Esophagus squamous epithelium (tissue), 5 donors: ENCODE results near the gene PSMC1. TPM values are rescaled to one million over a fixed set of nuclear protein-coding genes. Genes with fewer than 3 reads are reported as not detected.

ENCODE experiments used
- DNase-seq: peaks from one replicate; lab custom pipeline; 2025; lab: John Stamatoyannopoulos, UW
- H3K27ac ChIP-seq, 4 donors: fragments of 200-600 bp; sonication (generic); one replicate each; pipeline ENCODE4 v1.5.1; 2016 to 2019; ENCODE audit warnings: mild to moderate bottlenecking in 1 of 4
- H3K27me3 ChIP-seq, 4 donors: fragments of 200-600 bp; sonication (generic); 1 replicate in 3 of 4; 2 replicates in 1 of 4; pipeline versions ENCODE4 v1.5.1 to v1.6.0; 2017 to 2021; ENCODE audit warnings: antibody characterized with exemption in 1 of 4
- H3K36me3 ChIP-seq, 3 donors: fragments of 200-600 bp; sonication (generic); one replicate each; pipeline ENCODE4 v1.5.1; 2016 to 2019
- H3K4me1 ChIP-seq, 3 donors: fragments of 200-600 bp; sonication (generic); one replicate each; pipeline ENCODE4 v1.5.1; 2017 to 2019
- H3K4me3 ChIP-seq, 4 donors: fragments of 200-600 bp; sonication (generic); 1 replicate in 3 of 4; 2 replicates in 1 of 4; pipeline ENCODE4 v1.5.1; 2016 to 2019; ENCODE audit warnings: mild to moderate bottlenecking in 2 of 4, moderate library complexity in 1 of 4
- H3K9me3 ChIP-seq, 3 donors: fragments of 200-600 bp; sonication (generic); one replicate each; pipeline ENCODE4 v1.5.1; 2016 to 2019
- CTCF ChIP-seq, 6 experiments: fragments of 450-650 bp in 4 of 6; fragments of 200-600 bp in 2 of 6; sonication (generic) in 2 of 6; IDR thresholded peaks; one replicate each; pipeline ENCODE4 v1.5.1; 2016 to 2019; ENCODE audit warnings: antibody characterized with exemption in 6 of 6, mild to moderate bottlenecking in 4 of 6, moderate library complexity in 4 of 6
- POLR2A ChIP-seq, 4 donors: fragments of 450-650 bp; IDR thresholded peaks; one replicate each; pipeline ENCODE4 v1.6.1; 2017; ENCODE audit warnings: antibody characterized with exemption in 4 of 4, mild to moderate bottlenecking in 4 of 4, moderate library complexity in 3 of 4
- WGBS, 2 donors: methylation state at CpG; one replicate each; pipeline ENCODE4 v1.1.5; 2018; 5-methylcytosine and 5-hydroxymethylcytosine counted together
- intact Hi-C: fragments of 100-400 bp; cut with DNase I; formaldehyde crosslinking; loops from one replicate; pipeline ENCODE4 v1.15.0; 2022
- total RNA-seq, 4 donors: library from RNA; depleted of rRNA; stranded (reverse); fragments of >200 nt; gene quantifications; one replicate each; pipeline ENCODE4 v1.1.0, GENCODE V29; 2016
- donor health status: DM: yes; HTN: yes; CAD: no.

PSMC1 gene
- total RNA-seq, 4 donors from 2014 or later, result 102 to 199 (median 142) TPM

- 85 to 93% methylated on average over 9 to 11 of the region's 11 CpGs for WGBS, 2 donors
These were observed 41.7 kb downstream of the PSMC1 start for GRCh38 chr14:90297876-90298629.

GRCh38 chr14:90299408-90299807 is 43.1 kb downstream of the PSMC1 start:
- Histone ChIP-seq H3K36me3 (peaks cover 0 to 76% (median 24%) of the 10 kb centered on the region in 3 donors), H3K27me3 (no peaks in the 10 kb centered on the region), H3K27ac (no peak overlapping the region), H3K9me3 (no peaks in the 10 kb centered on the region), H3K4me1 (peaks cover 0 to 20% (median 3%) of the 10 kb centered on the region in 3 donors), H3K4me3 (no peak overlapping the region)
- intact Hi-C loops, result no loop called here
- 28 to 36% methylated on average over 7 of the region's 7 CpGs for WGBS, 2 donors
- no peak for TF ChIP-seq CTCF (IDR thresholded peaks at IDR 0.05)
- no peak for TF ChIP-seq POLR2A (IDR thresholded peaks at IDR 0.05)
- no peak for DNase-seq

More at GRCh38 chr14:90297876-90298629, 41.7 kb downstream of the PSMC1 start:
- Histone ChIP-seq H3K4me1 (peaks cover 0 to 20% (median 3%) of the 10 kb centered on the region in 3 donors), H3K4me3 (no peak overlapping the region), H3K27me3 (no peaks in the 10 kb centered on the region), H3K27ac (no peak overlapping the region), H3K9me3 (no peaks in the 10 kb centered on the region), H3K36me3 (peaks cover 0 to 76% (median 11%) of the 10 kb centered on the region in 3 donors)
- TF ChIP-seq CTCF (IDR thresholded peaks at IDR 0.05) (no peak), POLR2A (IDR thresholded peaks at IDR 0.05) (no peak)
- intact Hi-C loops, result no loop called here
- DNase-seq, result no peak

- DNase-seq, result no peak
- H3K27ac ChIP-seq, result peak overlapping the region in 3 of 4 donors; percentile 32 to 64 (median 54)
- peaks cover 0 to 74% (median 25%) of the 10 kb centered on the region in 3 donors for H3K36me3 ChIP-seq
- H3K4me1 ChIP-seq, result peaks cover 0 to 20% (median 3%) of the 10 kb centered on the region in 3 donors
- no peak overlapping the region for H3K4me3 ChIP-seq
- WGBS, 2 donors, result 86 to 91% methylated on average over 2 of the region's 2 CpGs
- intact Hi-C loops, result no loop called here
- H3K9me3 ChIP-seq, result no peaks in the 10 kb centered on the region
- H3K27me3 ChIP-seq, result no peaks in the 10 kb centered on the region
- no peak for TF ChIP-seq CTCF (IDR thresholded peaks at IDR 0.05)
- TF ChIP-seq POLR2A (IDR thresholded peaks at IDR 0.05), result no peak
These were observed 44.3 kb downstream of the PSMC1 start for GRCh38 chr14:90300611-90301047.

GRCh38 chr14:90301122-90301521 is 44.8 kb downstream of the PSMC1 start:
- DNase-seq, result no peak
- no peak overlapping the region for H3K4me3 ChIP-seq
- TF ChIP-seq POLR2A (IDR thresholded peaks at IDR 0.05) (no peak), CTCF (IDR thresholded peaks at IDR 0.05) (no peak)
- H3K4me1 ChIP-seq, result peaks cover 0 to 20% (median 3%) of the 10 kb centered on the region in 3 donors
- H3K27me3 ChIP-seq, result no peaks in the 10 kb centered on the region
- no peaks in the 10 kb centered on the region for H3K9me3 ChIP-seq
- H3K27ac ChIP-seq, result peak overlapping the region in 3 of 4 donors; percentile 32 to 64 (median 54)
- intact Hi-C loops, result no loop called here
- WGBS, 2 donors, result 69 to 74% methylated on average over 5 to 6 of the region's 6 CpGs
- H3K36me3 ChIP-seq, result peaks cover 0 to 74% (median 25%) of the 10 kb centered on the region in 3 donors

GRCh38 chr14:90301668-90302090 is 45.3 kb downstream of the PSMC1 start:
- TF ChIP-seq POLR2A (IDR thresholded peaks at IDR 0.05) (no peak), CTCF (IDR thresholded peaks at IDR 0.05) (peak in 5 of 6 experiments; percentile 31 to 58 (median 49))
- Histone ChIP-seq H3K9me3 (no peaks in the 10 kb centered on the region), H3K36me3 (peaks cover 0 to 74% (median 24%) of the 10 kb centered on the region in 3 donors), H3K4me3 (no peak overlapping the region), H3K27me3 (no peaks in the 10 kb centered on the region), H3K27ac (peak overlapping the region; percentile 36 to 61 (median 56)), H3K4me1 (peaks cover 0 to 20% (median 3%) of the 10 kb centered on the region in 3 donors)
- no peak for DNase-seq
- intact Hi-C loops, result no loop called here
- WGBS, 2 donors, result 46 to 48% methylated on average over 5 of the region's 5 CpGs
